ENCODE data around the gene DIS3L2.
"Not testable (repeated sequence)": the region's sequence is repeated elsewhere in the genome, so short reads cannot be mapped to it uniquely, and the experiment has no call there.

DIS3L2 gene

GRCh38 chr2:232310121-232310520 is 348.6 kb downstream of the DIS3L2 start:
- no peak for DNase-seq (ENCODE audit: extremely low read depth, insufficient read length)
- no peaks in the 10 kb centered on the region for H3K27me3 ChIP-seq (replicated peaks; ENCODE audit: control insufficient read depth, insufficient read depth, low read length)
- no peak for TF ChIP-seq CTCF (IDR thresholded peaks at IDR 0.05; ENCODE audit: insufficient read depth, low read length, poor library complexity, severe bottlenecking)
- H3K4me3 ChIP-seq (replicated peaks; ENCODE audit: low read depth, low read length), result no peak overlapping the region
- no peaks in the 10 kb centered on the region; the same call in none of the 2 replicates for H3K36me3 ChIP-seq (ENCODE audit: control insufficient read depth, insufficient read depth, low read length)

DNA sequence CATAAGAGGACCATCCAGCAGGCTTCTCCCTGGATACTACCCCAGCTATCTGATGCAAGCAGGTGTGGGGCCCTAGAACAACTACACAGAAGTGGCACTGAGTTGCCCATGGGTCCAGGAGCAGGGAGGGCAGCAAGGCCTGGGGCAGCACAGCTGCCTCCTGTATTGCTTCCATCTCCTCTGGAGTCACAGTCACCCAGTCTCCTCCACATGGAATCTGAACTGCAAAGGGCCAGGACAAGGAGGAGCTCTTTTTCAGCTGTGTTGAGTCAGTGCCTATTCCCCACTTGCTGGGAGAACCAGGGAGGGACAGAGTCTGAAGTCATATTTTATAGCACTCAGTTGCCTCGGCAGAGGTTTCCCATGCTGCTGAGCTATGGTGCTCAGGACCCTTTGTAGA is 349.2 kb downstream of the DIS3L2 start:
- Histone ChIP-seq H3K27me3 (replicated peaks; ENCODE audit: control insufficient read depth, insufficient read depth, low read length) (no peaks in the 10 kb centered on the region), H3K36me3 (ENCODE audit: control insufficient read depth, insufficient read depth, low read length) (no peaks in the 10 kb centered on the region; the same call in none of the 2 replicates), H3K4me3 (replicated peaks; ENCODE audit: low read depth, low read length) (no peak overlapping the region)
- no peak for DNase-seq (ENCODE audit: extremely low read depth, insufficient read length)
- TF ChIP-seq CTCF (IDR thresholded peaks at IDR 0.05; ENCODE audit: insufficient read depth, low read length, poor library complexity, severe bottlenecking), result no peak

GRCh38 chr2:232313645-232314044 is 352.1 kb downstream of the DIS3L2 start:
- DNase-seq (ENCODE audit: extremely low read depth, insufficient read length); H3K4me3 ChIP-seq (replicated peaks; ENCODE audit: low read depth, low read length); H3K27me3 ChIP-seq (replicated peaks; ENCODE audit: control insufficient read depth, insufficient read depth, low read length); H3K36me3 ChIP-seq (ENCODE audit: control insufficient read depth, insufficient read depth, low read length): not testable (repeated sequence)

- H3K36me3 ChIP-seq (ENCODE audit: control insufficient read depth, insufficient read depth, low read length), result no peaks in the 10 kb centered on the region
- H3K27me3 ChIP-seq (replicated peaks; ENCODE audit: control insufficient read depth, insufficient read depth, low read length), result no peaks in the 10 kb centered on the region
- peak; percentile 34 for TF ChIP-seq CTCF (IDR thresholded peaks at IDR 0.05; ENCODE audit: insufficient read depth, low read length, poor library complexity, severe bottlenecking)
- no peak overlapping the region for H3K4me3 ChIP-seq (replicated peaks; ENCODE audit: low read depth, low read length)
- peak; percentile 47 for DNase-seq (ENCODE audit: extremely low read depth, insufficient read length)
Measured at GRCh38 chr2:232315049-232315922, 353.8 kb downstream of the DIS3L2 start.

GRCh38 chr2:232315923-232316299 is 354.4 kb downstream of the DIS3L2 start:
- H3K27me3 ChIP-seq (replicated peaks; ENCODE audit: control insufficient read depth, insufficient read depth, low read length), result no peaks in the 10 kb centered on the region
- H3K36me3 ChIP-seq (ENCODE audit: control insufficient read depth, insufficient read depth, low read length), result no peaks in the 10 kb centered on the region
- no peak for DNase-seq (ENCODE audit: extremely low read depth, insufficient read length)
- no peak overlapping the region for H3K4me3 ChIP-seq (replicated peaks; ENCODE audit: low read depth, low read length)
- no peak for TF ChIP-seq CTCF (IDR thresholded peaks at IDR 0.05; ENCODE audit: insufficient read depth, low read length, poor library complexity, severe bottlenecking)

GRCh38 chr2:232316461-232317330 is 355.2 kb downstream of the DIS3L2 start:
- no peak for DNase-seq (ENCODE audit: extremely low read depth, insufficient read length)
- no peak for TF ChIP-seq CTCF (IDR thresholded peaks at IDR 0.05; ENCODE audit: insufficient read depth, low read length, poor library complexity, severe bottlenecking)
- no peaks in the 10 kb centered on the region for H3K27me3 ChIP-seq (replicated peaks; ENCODE audit: control insufficient read depth, insufficient read depth, low read length)
- H3K36me3 ChIP-seq (ENCODE audit: control insufficient read depth, insufficient read depth, low read length), result no peaks in the 10 kb centered on the region
- H3K4me3 ChIP-seq (replicated peaks; ENCODE audit: low read depth, low read length), result no peak overlapping the region

Data from GM06990 (cell line).